K562 (cell line): Measurements from ENCODE around the gene TAF3.

Source experiments
- CTCF ChIP-seq, 3 experiments: IDR thresholded peaks in 2 of 3; conservative IDR thresholded peaks in 1 of 3; 2 replicates each; pipeline ENCODE4 v1.5.1; 2011 to 2012; ENCODE audit warnings: low read length in 3 of 3, mild to moderate bottlenecking in 3 of 3, control low read depth in 2 of 3, improper control_type of control experiment in 1 of 3, inconsistent platforms in 1 of 3, low read depth in 1 of 3, mixed read lengths in 1 of 3, moderate library complexity in 1 of 3; ENCODE audit not compliant: insufficient read depth in 2 of 3
- JUN ChIP-seq, 2 experiments: sonication (generic) in 1 of 2; formaldehyde crosslinking in 1 of 2; IDR thresholded peaks; 2 replicates each; pipeline versions ENCODE4 v1.6.1 to v1.8.0; 2012 to 2022; ENCODE audit warnings: borderline replicate concordance in 2 of 2, mild to moderate bottlenecking in 2 of 2, improper control_type of control experiment in 1 of 2, low read depth in 1 of 2, low read length in 1 of 2, missing genetic modification reagents in 1 of 2
- KLF13 ChIP-seq: fragments of 450-650 bp; IDR thresholded peaks from 2 replicates; pipeline ENCODE4 v1.6.1; 2016; ENCODE audit warnings: missing genetic modification characterization, low read depth, mild to moderate bottlenecking, missing compliant biosample characterization, moderate library complexity, borderline replicate concordance
- MCM2 ChIP-seq: fragments of 450-650 bp; IDR thresholded peaks from 2 replicates; pipeline ENCODE4 v1.6.1; 2017; ENCODE audit warnings: low read depth, mild to moderate bottlenecking
- MEIS2 ChIP-seq: fragments of 450-650 bp; IDR thresholded peaks from 2 replicates; pipeline ENCODE4 v1.6.1; 2014; ENCODE audit warnings: mild to moderate bottlenecking; ENCODE audit not compliant: partially characterized antibody
- MYC ChIP-seq, 2 experiments: fragments of 250-450 bp in 1 of 2; sonication (Bioruptor Pico) in 1 of 2; IDR thresholded peaks; 2 replicates each; pipeline versions ENCODE4 v1.5.1 to v1.6.1; 2012 to 2021; ENCODE audit warnings: low read depth in 2 of 2, borderline replicate concordance in 1 of 2, improper control_type of control experiment in 1 of 2, low read length in 1 of 2, mild to moderate bottlenecking in 1 of 2, moderate library complexity in 1 of 2
- PATZ1 ChIP-seq: fragments of 250-450 bp; sonication (Bioruptor Pico); IDR thresholded peaks from 2 replicates; pipeline ENCODE4 v1.5.0; 2020; ENCODE audit warnings: mild to moderate bottlenecking, borderline replicate concordance
- TBP ChIP-seq: optimal IDR thresholded peaks from 2 replicates; pipeline ENCODE3; 2011; ENCODE audit warnings: low read depth, low read length, improper control_type of control experiment
- ZKSCAN1 ChIP-seq: fragments of 150-350 bp; IDR thresholded peaks from 2 replicates; pipeline ENCODE4 v1.6.1; 2016; ENCODE audit warnings: low read depth, low read length

- TF ChIP-seq JUN (IDR thresholded peaks at IDR 0.05; ENCODE audit: borderline replicate concordance, low read depth, low read length), result no peak
- TF ChIP-seq JUN (CRISPR knock-in tag; IDR thresholded peaks at IDR 0.05; ENCODE audit: borderline replicate concordance), result no peak
- no peak for TF ChIP-seq TBP
- TF ChIP-seq MEIS2, result no peak
- no peak for TF ChIP-seq PATZ1 (CRISPR knock-in tag)
- no peak for TF ChIP-seq CTCF (IDR thresholded peaks at IDR 0.05 in 2 of 3, conservative IDR thresholded peaks at IDR 0.05 in 1 of 3; ENCODE audit: insufficient read depth in 2 of 3, low read depth in 1 of 3, low read length in 3 of 3)
- TF ChIP-seq KLF13 (tag), result no peak
- no peak for TF ChIP-seq MCM2
- TF ChIP-seq MYC (IDR thresholded peaks at IDR 0.05; ENCODE audit: low read depth, low read length), result no peak
- no peak for TF ChIP-seq MYC (CRISPR knock-in tag; IDR thresholded peaks at IDR 0.05; ENCODE audit: borderline replicate concordance, low read depth)
- TF ChIP-seq ZKSCAN1, result no peak
Measured at GRCh38 chr10:8044331-8044907, 226.1 kb downstream of the TAF3 start.
